GM12892 (cell line): Measurements from ENCODE around the gene SV2C.

ENCODE experiments used
- POLR2AphosphoS5 ChIP-seq: IDR thresholded peaks from 2 replicates; pipeline ENCODE4 v1.6.1; 2011; ENCODE audit warnings: low read depth, low read length, control low read depth
- TAF1 ChIP-seq: IDR thresholded peaks from 2 replicates; pipeline ENCODE4 v1.6.1; 2011; ENCODE audit warnings: low read depth, mild to moderate bottlenecking, control low read depth, low read length, borderline replicate concordance

DNA sequence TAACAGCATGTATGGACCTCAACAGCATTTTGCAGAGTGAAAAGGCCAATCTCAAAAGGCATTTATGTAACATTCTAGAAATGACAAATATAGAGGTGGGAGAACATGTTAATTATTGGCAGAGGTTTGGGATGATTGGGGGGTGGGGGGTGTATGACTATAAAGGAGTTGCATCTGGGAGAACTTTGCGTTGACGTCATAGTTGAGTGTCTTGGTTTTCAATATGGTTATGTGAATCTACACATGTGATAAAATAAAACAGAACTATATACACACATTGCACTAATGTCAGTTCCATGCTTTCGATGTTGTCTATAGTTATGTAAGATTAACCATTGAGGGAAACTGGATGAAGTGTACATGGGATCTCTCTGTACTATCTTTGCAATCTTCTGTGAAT, 139.1 kb downstream of the SV2C start:
- TF ChIP-seq TAF1 (no peak), POLR2AphosphoS5 (no peak)
